CD4-positive, alpha-beta T cell treated with Interleukin-17A for 4 hours (primary cell): ENCODE data around the gene SLC35E4.

Source experiments
- DNase-seq: peaks from one replicate; pipeline ENCODE4 v3.0.0-alpha.2; 2020; ENCODE audit warnings: mixed read lengths

SLC35E4 gene

DNA sequence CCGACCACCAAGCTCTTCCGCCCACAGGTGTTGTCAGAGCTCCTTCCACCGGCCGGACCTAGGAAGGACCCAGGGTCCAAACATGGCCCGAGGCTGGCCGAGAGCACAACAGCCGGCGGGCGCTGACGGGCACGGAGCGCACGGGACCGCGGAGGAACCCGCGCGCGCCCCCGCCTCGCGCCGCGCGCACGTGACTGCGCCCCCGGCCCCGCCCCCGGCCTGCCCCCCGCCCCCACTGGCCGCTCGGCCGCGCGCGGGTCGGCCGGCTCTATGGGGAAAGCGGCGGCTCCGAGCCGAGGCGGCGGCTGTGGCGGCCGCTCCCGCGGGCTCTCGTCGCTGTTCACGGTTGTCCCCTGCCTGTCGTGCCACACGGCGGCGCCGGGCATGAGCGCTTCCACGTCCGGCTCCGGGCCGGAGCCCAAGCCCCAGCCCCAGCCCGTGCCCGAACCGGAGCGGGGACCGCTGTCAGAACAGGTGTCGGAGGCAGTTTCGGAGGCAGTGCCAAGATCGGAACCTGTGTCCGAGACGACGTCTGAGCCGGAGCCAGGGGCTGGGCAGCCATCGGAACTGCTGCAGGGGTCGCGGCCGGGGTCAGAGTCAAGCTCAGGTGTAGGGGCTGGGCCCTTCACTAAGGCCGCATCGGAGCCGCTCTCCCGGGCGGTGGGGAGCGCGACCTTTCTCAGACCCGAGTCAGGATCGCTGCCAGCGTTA lies 59.2 kb downstream of the SLC35E4 start, which contains the start of gene OSBP2:
OSBP2 (plus strand) TSS at position 235 of the 711 bp plus-strand sequence; CDS start at position 271, 36 bp downstream.
- DNase-seq, result peak; percentile 52

DNA sequence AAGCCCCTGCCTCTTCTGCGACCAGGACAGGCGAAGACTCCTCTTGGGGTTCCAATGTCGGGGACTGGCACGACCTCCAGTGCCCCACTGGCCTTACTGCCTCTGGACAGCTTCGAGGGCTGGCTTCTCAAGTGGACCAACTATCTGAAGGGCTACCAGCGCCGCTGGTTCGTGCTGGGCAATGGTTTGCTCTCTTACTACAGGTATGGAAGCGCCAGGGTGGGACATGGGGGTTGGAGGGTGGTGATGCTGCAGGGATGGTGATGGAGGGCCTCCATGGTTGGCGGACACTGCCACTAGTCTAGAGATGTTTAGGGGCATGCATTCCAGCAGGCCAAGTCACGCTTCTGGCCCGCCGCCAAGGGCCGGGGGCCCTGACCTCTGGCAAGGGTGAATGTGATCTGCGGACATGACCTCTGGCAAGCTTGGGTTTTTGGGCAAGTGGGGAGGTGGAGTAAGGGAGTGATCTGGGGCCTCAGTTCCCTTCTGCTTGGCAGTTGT lies 59.8 kb downstream of the SLC35E4 start:
- DNase-seq, result no peak

DNA sequence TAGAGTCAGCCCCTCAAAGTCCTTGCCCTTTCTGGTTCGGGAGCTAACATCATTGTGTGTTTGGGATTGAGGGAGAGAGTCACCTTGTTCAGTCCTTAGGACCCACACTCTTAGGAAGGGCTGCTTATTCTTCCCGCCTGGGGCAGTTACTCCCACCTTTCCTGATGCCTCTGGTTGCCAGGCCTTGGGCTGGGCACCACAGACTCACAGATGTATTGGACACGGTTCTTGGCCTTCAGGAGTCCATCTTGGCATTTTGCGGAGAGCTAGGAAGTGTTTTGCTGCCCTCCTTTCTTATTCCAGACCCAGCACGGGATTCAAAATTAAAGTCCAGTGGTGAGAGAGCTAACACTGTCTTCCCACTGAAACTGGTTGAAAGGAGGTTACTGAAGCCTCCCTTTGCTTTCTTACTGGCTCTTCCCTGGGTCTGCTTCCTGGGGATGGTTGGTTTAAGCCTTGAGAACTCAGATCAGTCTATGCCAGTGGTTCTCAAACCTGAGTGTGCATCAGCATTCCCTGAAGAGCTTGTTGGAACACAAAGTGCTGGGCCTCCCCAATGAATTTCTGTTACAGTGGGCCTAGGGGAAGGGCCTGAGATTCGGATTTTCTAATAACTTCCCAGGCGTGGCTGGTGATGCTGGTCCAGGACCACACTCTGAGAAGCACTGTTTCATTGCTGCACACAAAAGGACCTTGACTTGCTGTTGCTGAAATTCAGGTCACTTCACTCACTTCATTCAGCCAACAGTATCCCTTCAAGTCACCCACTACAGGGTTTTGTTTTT lies 60.5 kb downstream of the SLC35E4 start:
- DNase-seq, result no peak
